ENCODE results near the gene ADAMTS13.

Gene ADAMTS13

GRCh38 chr9:133492061-133493021 is 70.2 kb downstream of the ADAMTS13 start:
- no peak for DNase-seq

GRCh38 chr9:133493428-133493827 is 71.3 kb downstream of the ADAMTS13 start:
- no peak for DNase-seq

- DNase-seq = no peak
These were observed 71.8 kb downstream of the ADAMTS13 start for GRCh38 chr9:133493845-133494540.

- no peak for DNase-seq
These were observed 72.6 kb downstream of the ADAMTS13 start for GRCh38 chr9:133494636-133495326.

- DNase-seq = no peak
These were observed 73.4 kb downstream of the ADAMTS13 start for GRCh38 chr9:133495327-133496293.

GRCh38 chr9:133496861-133497842 is 75.0 kb downstream of the ADAMTS13 start:
- no peak for DNase-seq

- no peak for DNase-seq
These were observed 77.1 kb downstream of the ADAMTS13 start for GRCh38 chr9:133499132-133499891.

- no peak for DNase-seq
These were observed 77.7 kb downstream of the ADAMTS13 start for GRCh38 chr9:133499892-133500270.

- DNase-seq = no peak
These were observed 79.9 kb downstream of the ADAMTS13 start for GRCh38 chr9:133502112-133502511.

- no peak for DNase-seq
These were observed 83.1 kb downstream of the ADAMTS13 start for GRCh38 chr9:133505186-133505830.

GRCh38 chr9:133505901-133506652 is 83.9 kb downstream of the ADAMTS13 start:
- no peak for DNase-seq

- DNase-seq = no peak
These were observed 84.5 kb downstream of the ADAMTS13 start for GRCh38 chr9:133506653-133507038.

GRCh38 chr9:133507246-133507965 is 85.2 kb downstream of the ADAMTS13 start:
- no peak for DNase-seq

- no peak for DNase-seq
These were observed 85.9 kb downstream of the ADAMTS13 start for GRCh38 chr9:133508046-133508445.

Data from activated CD4-positive, alpha-beta T cell treated with anti-CD3 and anti-CD28 coated beads for 1 hour (primary cell).